HG03280 (cell line): ENCODE results near the gene CFDP1.

Experiments used
- ATAC-seq: cut with Tn5 transposase; IDR thresholded peaks from one replicate; pipeline ENCODE4 v1.9.1; 2021; ENCODE audit warnings: mild to moderate bottlenecking, moderate library complexity; ENCODE audit not compliant: unreplicated experiment

CFDP1 gene

GRCh38 chr16:75323933-75324332, 109.4 kb downstream of the CFDP1 start:
- no peak for ATAC-seq

GRCh38 chr16:75323198-75323597, 110.1 kb downstream of the CFDP1 start:
- no peak for ATAC-seq

GRCh38 chr16:75322740-75323139, 110.6 kb downstream of the CFDP1 start:
- no peak for ATAC-seq

DNA sequence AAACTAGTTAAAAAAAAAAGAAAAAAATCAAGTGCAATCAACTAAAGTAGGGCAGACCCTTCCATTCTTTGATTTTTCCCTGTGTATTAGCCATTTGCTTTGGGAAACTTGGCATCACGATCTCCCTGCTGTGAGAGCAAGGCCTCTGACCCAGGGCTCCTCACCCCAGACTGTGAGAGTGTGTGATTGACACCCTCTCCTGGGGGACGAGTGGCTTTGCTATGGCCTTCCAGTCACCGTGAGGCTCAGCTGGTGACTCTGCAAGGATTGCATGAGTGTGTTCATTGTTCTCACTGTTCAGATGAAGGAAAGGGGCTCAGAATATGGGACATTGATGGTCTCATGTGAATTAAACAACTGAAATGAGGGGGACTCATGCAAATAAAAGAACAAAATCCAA, 112.9 kb downstream of the CFDP1 start:
- ATAC-seq: no peak

DNA sequence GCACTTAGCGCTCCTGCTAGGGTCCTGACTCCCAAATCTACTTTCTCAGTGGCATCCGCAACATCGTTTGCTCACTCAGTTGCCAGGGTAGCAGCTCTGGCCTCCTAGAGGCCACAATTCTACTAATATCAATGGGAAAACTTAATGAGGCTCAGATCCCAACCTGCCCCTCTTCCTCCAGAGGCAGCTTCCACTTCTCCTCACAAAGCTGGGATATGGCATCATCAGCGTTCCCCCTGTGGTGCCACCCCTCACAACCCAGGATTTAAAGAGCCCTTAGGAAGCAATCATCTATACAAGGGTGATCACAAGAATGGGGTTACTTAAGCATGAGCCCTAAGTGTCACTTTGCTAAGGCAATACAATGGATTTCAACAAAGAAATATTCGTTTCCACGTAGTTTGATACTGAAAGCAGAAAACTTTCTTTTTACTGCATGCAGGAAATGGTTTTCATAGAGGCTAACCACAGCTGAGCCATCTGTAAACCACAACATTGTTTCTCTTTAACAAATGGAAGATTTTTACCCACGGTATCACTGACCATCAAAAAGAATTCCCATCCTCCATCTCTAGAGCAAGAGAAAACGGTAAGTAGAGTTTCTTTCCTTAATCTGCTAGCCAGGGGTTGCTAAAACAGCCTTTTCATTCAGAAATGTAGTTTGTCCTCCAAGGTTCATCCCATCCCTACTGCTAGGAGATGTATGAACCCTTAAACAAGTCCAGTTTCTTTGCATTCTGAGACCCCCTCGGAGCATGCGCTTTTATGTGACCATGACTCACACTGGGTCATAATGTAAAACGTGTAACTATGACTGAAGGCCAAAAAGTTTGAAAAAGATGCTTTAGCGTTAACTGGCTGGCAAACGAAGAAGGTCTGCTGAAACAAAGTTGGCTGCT, 113.5 kb downstream of the CFDP1 start:
- peak; percentile 78 for ATAC-seq

- no peak for ATAC-seq
Measured at GRCh38 chr16:75318737-75319136, 114.6 kb downstream of the CFDP1 start.

- ATAC-seq: no peak
Measured at GRCh38 chr16:75317532-75317931, 115.8 kb downstream of the CFDP1 start.

DNA sequence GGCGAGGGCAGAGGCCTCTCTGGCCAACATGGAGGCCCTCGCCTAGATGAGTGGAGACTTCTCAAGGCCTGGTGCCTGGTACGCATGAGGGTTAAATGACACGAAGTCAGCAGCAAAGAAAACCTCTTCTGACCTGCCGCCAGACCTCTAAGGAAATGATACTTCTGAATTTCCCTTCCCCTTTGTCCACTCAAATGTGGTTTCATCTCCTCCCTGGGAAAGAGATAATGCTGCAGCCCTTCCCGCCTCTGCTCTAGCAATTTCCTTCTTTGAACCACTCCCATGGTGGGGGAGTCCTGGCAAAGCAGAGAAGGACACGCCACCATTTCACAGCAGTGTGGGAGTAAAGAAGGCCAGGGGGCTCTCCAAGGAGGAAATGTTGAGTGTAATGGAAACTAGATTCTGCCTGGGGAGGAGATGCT, 116.2 kb downstream of the CFDP1 start:
- ATAC-seq: no peak

GRCh38 chr16:75315539-75316306, 117.6 kb downstream of the CFDP1 start:
- ATAC-seq: no peak

GRCh38 chr16:75312875-75313274, 120.4 kb downstream of the CFDP1 start:
- no peak for ATAC-seq

DNA sequence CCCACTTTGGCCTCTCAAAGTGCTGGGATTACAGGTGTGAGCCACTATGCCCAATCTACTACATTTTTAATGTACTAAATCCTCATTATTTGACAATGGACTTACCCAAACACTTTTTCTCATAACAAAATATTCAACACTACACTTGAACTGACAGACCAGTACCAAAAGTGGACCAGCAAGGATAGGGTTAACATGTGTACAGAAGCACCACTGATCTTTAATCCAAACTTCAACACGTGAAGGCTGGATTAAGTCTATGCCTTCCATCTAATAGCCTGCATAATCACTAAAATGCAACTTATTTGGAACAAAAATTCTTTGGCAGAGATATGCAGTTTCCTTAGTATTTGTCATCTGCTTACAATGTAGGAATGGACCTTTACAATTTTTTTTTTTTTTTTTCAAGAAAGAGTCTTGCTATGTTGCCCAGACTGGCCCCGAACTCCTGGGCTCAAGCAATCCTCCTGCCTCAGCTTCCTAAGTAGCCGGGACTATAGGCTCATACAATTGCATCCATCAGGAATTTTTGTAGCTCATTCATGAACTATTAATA, 121.8 kb downstream of the CFDP1 start:
- no peak for ATAC-seq

DNA sequence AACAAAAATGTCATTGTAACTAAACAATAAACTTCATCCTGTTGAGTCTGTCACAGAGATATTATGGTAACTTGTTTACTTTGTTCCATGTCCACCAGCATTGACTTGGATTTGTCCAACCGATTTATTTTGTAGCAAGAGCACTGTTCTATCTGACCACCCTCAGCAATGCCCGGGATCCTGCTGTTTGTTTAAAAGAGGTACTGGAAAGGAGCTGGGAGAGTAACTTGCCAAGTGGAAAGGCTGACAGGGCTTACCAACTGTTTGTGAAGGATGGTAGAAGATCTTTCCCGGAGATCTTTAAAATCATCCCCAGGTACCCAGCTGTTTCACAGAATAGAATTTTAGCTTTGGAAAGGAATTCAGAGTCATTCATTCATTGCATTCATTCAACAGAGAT, 122.8 kb downstream of the CFDP1 start:
- ATAC-seq: no peak

DNA sequence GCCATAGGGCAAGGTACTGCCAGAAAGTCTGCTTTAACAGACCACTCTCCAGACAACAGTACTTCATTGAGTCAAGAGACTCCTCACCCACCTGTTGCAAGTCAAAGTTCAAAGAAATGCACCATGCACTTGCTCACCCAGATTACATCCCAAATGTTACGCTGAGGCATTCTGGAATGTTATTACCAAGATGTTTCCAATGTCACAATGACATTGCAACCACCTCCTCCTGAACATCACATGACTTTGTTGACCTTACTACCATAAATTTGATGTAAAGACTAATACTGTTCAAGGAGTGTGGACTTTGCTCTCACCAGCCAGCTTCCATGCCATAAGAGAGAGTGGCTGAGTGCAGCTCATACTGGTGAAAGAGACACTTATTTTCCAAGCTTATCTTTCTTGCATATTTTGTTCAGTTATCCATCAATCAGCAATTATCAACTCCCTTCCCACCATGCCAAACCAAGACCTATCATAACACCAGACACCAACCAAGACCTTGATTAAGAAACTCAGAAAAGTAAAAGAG, 123.3 kb downstream of the CFDP1 start:
- ATAC-seq: no peak

DNA sequence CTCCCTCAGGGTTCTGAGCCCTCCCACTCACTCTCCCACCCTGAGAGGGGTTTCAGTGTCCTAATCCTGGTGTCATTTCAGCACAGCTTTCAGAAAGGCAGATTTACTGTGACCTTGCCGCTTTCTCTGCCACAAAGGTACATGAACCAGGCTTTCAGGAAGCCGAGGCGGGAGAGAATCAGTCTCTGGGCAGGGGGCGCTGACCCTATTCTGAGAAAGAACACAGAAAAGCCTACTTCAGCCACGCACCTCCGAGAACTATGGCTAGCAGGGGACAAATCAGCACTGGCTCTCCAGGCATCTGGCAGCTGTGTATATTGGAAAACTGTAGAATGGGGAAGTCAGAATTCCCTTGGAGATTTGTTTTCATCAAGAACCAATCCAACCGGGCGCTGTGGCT, 124.1 kb downstream of the CFDP1 start:
- ATAC-seq: no peak

DNA sequence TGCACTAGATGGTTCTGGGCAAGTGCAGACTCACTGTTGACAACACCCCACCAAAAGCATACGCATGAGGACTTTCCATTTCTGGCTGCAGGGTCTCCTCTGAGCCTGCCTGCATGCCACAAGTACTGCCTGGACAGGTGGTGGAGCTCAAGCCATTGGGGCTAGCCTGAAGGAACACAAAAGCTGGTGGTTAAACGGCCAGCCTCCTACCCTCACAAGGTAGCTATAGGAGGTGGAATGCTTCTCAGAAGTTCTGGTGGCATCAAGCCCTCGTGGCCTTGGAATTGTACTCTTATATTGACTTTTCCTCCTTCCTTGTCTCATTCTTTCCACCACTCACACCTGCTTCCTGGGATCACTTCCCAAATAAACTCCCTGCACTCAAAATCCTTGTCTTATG, 125.3 kb downstream of the CFDP1 start:
- ATAC-seq: no peak

- no peak for ATAC-seq
Measured at GRCh38 chr16:75307506-75307905, 125.8 kb downstream of the CFDP1 start.

GRCh38 chr16:75306099-75306762, 127.1 kb downstream of the CFDP1 start:
- ATAC-seq: no peak

DNA sequence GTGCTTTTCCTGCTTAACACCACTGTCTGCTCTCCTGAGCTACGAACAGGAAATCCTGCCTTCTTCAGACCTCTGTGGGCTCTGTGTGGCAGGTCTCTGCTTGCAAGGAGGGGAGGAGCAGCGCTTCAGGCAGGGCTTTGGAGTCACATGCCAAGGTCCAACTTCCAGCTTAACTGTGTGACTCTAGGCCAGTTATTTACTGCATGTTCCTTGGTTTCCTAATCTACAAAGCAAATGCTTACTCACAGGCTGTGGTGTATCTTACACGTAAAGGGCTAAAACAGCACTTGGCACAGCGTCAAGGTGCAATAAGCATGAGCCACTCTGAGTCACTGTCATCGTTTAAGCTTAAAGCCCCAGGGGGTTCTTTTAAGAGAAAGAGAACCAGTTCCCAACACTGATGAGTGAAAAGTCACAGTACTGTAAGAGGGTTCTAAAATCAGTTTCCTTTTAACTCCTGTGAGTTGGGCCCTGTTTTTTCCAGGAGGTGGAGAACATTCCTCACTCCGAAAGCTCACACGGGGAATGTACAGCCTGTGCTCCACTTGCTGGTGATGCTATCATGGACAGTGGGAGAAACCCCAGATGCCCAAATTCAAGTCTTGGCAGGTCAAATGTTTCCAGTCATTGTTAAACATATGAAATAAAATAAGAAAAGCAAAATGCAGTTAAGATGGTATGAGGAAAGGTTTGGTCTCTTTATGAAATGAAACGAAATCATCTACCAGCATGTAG, 127.8 kb downstream of the CFDP1 start:
- peak; percentile 61 for ATAC-seq

DNA sequence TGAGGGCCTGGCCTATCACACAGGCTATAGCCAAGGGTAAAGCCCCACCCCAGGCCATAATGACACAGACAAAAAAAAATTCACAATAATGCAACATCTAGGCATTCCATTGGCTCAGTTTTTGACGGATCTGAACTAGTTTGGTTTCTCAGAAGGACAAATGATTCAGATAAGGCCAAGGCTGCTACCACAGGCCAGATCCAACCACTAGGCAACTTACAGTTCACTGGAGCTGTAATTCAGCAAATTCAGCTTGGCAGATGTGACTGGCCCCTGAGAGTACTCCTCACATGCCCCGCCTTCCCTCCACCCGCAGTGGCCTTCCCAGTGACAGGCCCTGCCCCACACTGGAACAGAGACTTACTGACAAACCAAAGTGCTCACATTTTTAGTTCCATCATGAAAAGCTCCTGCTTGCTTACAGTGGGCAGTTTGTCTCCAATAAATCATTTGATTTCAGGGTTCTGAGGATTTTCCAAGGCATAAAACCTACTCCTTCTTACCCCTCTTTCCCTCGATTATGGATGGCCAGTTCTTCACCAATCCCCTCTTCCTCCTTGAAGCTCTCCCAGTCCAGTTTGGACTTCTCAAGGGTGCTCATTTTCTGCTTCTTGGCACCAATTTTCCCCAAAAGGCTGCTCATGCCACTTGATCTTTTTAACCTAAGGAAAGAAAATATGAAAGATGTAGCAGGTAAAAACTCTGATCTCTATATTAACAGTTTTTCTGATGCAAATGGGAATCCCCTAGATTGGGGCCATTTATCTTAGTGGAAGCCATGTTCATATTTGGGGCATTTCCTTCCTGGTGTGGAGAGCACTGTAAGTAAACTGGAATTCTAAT, 128.6 kb downstream of the CFDP1 start:
- no peak for ATAC-seq
